NCI-H1694 (cell line): ENCODE data around the gene MZT1.

ENCODE experiments used
- DNase-seq: peaks from one replicate; lab custom pipeline; 2025; lab: John Stamatoyannopoulos, UW

MZT1 gene

GRCh38 chr13:72680353-72680752 lies 47.1 kb downstream of the MZT1 start:
- no peak for DNase-seq

DNA sequence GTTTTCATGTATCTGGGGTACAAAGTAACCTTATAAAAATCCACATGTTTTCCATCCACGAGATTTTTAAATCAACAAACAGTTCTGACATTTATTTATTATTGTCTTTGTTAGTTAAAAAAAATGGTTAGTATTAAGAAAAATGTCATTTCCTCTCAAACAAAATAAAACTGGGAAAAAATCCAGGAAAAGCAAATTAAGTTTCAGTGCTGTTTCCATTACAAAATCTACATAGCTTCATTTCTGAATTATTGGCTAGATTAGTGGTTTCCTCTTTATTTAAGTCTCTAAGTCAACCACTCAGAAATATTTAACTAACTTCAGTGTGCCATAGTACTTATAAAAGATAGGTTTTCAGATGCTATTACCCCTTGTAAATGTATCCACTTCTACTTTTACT lies 49.1 kb downstream of the MZT1 start:
- DNase-seq = no peak

GRCh38 chr13:72677431-72677830 lies 50.0 kb downstream of the MZT1 start:
- DNase-seq = no peak

GRCh38 chr13:72666391-72666790 lies 61.0 kb downstream of the MZT1 start:
- DNase-seq = no peak

DNA sequence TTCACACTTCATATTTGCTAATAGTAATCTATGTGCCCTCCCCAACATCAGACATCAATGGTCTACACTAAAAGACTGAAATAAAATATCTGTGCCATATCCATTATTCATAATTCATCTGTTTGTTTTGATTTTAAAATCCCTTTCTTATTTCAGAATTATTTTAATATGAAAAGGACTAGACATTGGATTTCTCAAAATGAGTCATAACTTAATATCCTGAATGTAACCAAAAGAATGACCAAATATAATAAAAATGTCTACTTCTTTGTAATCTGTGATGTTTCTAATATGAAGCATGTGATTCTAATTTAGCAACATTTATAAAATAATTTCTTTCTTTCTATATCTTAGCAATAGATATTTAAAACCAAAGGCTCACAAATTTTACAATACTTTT lies 64.9 kb downstream of the MZT1 start:
- DNase-seq = no peak
